WTC11 (cell line): ENCODE measurements around the gene HMX2. TPM values are rescaled to one million over a fixed set of nuclear protein-coding genes. Genes with fewer than 3 reads are reported as not detected.

Source experiments
- ATAC-seq: fragments of 200-7000 bp; cut with Tn5 transposase; 2 replicates; pipeline ENCODE4 v1.10.0; 2021; ENCODE audit warnings: mild to moderate bottlenecking, moderate library complexity
- CTCF ChIA-PET: fragments of 300-600 bp; sonication (Branson Sonifier 250); formaldehyde crosslinking; loops from one replicate; lab custom pipeline; 2021; ENCODE audit warnings: antibody characterized with exemption; lab: Charles Lee
- POLR2A ChIA-PET: fragments of 350-600 bp; sonication (Branson Sonifier 250); formaldehyde crosslinking; loops from one replicate; lab custom pipeline; 2021; ENCODE audit warnings: antibody characterized with exemption; lab: Charles Lee
- DNase-seq: peaks from one replicate; pipeline ENCODE4 v3.0.0; 2021; ENCODE audit warnings: low spot score
- H3K27ac Mint-ChIP-seq: 2 replicates; pipeline ENCODE4 v1.8.0; 2021; ENCODE audit warnings: mixed read lengths
- H3K27me3 Mint-ChIP-seq: 2 replicates; pipeline ENCODE4 v1.8.0; 2021; ENCODE audit warnings: low read depth, mild to moderate bottlenecking, moderate library complexity, mixed read lengths
- H3K36me3 Mint-ChIP-seq: 2 replicates; pipeline ENCODE4 v1.8.0; 2021; ENCODE audit warnings: mixed read lengths
- H3K4me1 Mint-ChIP-seq: 2 replicates; pipeline ENCODE4 v1.8.0; 2022; ENCODE audit warnings: mixed read lengths
- H3K4me3 Mint-ChIP-seq: 2 replicates; pipeline ENCODE4 v1.8.0; 2021; ENCODE audit warnings: mild to moderate bottlenecking, moderate library complexity, mixed read lengths
- H3K9me3 Mint-ChIP-seq: 2 replicates; pipeline ENCODE4 v1.8.0; 2021; ENCODE audit warnings: mixed read lengths
- ARID4B ChIP-seq: sonication (generic); formaldehyde crosslinking; IDR thresholded peaks from 2 replicates; pipeline ENCODE4 v1.8.0; 2023; ENCODE audit warnings: missing genetic modification reagents, mild to moderate bottlenecking, borderline replicate concordance
- CTCF ChIP-seq: fragments of 200-600 bp; IDR thresholded peaks from 2 replicates; pipeline ENCODE4 v1.8.0; 2022; ENCODE audit warnings: antibody characterized with exemption
- E2F4 ChIP-seq: sonication (generic); formaldehyde crosslinking; IDR thresholded peaks from 2 replicates; pipeline ENCODE4 v1.8.1; 2022; ENCODE audit warnings: low read depth, mild to moderate bottlenecking, moderate library complexity, missing genetic modification reagents, borderline replicate concordance
- EMX1 ChIP-seq: fragments of 250-450 bp; sonication (Bioruptor Pico); IDR thresholded peaks from 2 replicates; pipeline ENCODE4 v1.8.0; 2021; ENCODE audit warnings: mild to moderate bottlenecking
- FOXP4 ChIP-seq: sonication (generic); formaldehyde crosslinking; IDR thresholded peaks from 2 replicates; pipeline ENCODE4 v1.8.0; 2022; ENCODE audit warnings: mild to moderate bottlenecking, missing genetic modification reagents
- MAX ChIP-seq: sonication (generic); formaldehyde crosslinking; IDR thresholded peaks from 2 replicates; pipeline ENCODE4 v1.8.0; 2022; ENCODE audit warnings: mild to moderate bottlenecking, missing genetic modification reagents
- MXD4 ChIP-seq: fragments of 250-450 bp; sonication (Bioruptor Pico); IDR thresholded peaks from 2 replicates; pipeline ENCODE4 v1.8.0; 2021; ENCODE audit warnings: mild to moderate bottlenecking, moderate library complexity, borderline replicate concordance
- MYBL2 ChIP-seq: sonication (generic); formaldehyde crosslinking; IDR thresholded peaks from 2 replicates; pipeline ENCODE4 v1.8.1; 2023; ENCODE audit warnings: mild to moderate bottlenecking, moderate library complexity, missing genetic modification reagents
- NFYB ChIP-seq: sonication (generic); formaldehyde crosslinking; conservative IDR thresholded peaks from 2 replicates; pipeline ENCODE4 v1.8.0; 2022; ENCODE audit warnings: low read depth, missing genetic modification reagents
- NR2C2 ChIP-seq: sonication (generic); formaldehyde crosslinking; IDR thresholded peaks from 2 replicates; pipeline ENCODE4 v1.8.0; 2022; ENCODE audit warnings: mild to moderate bottlenecking, missing genetic modification reagents
- SP1 ChIP-seq: sonication (generic); formaldehyde crosslinking; conservative IDR thresholded peaks from 2 replicates; pipeline ENCODE4 v1.8.1; 2022; ENCODE audit warnings: missing genetic modification reagents
- TEAD4 ChIP-seq: sonication (generic); formaldehyde crosslinking; IDR thresholded peaks from 2 replicates; pipeline ENCODE4 v1.8.0; 2022; ENCODE audit warnings: mild to moderate bottlenecking, missing genetic modification reagents
- TP53 ChIP-seq: sonication (generic); formaldehyde crosslinking; IDR thresholded peaks from 2 replicates; pipeline ENCODE4 v1.8.1; 2023; ENCODE audit warnings: mild to moderate bottlenecking, missing genetic modification reagents
- USF1 ChIP-seq: sonication (generic); formaldehyde crosslinking; IDR thresholded peaks from 2 replicates; pipeline ENCODE4 v1.8.0; 2022; ENCODE audit warnings: mild to moderate bottlenecking, missing genetic modification reagents
- USF2 ChIP-seq: sonication (generic); formaldehyde crosslinking; IDR thresholded peaks from 2 replicates; pipeline ENCODE4 v1.8.1; 2023; ENCODE audit warnings: mild to moderate bottlenecking, missing genetic modification reagents, moderate library complexity
- ZBTB21 ChIP-seq: sonication (generic); formaldehyde crosslinking; IDR thresholded peaks from 2 replicates; pipeline ENCODE4 v1.8.1; 2023; ENCODE audit warnings: mild to moderate bottlenecking, missing genetic modification reagents, borderline replicate concordance
- ZNF263 ChIP-seq: sonication (generic); formaldehyde crosslinking; IDR thresholded peaks from 2 replicates; pipeline ENCODE4 v1.8.1; 2022; ENCODE audit warnings: low read depth, mild to moderate bottlenecking, moderate library complexity, missing genetic modification reagents
- ZNF512 ChIP-seq: sonication (generic); formaldehyde crosslinking; IDR thresholded peaks from 2 replicates; pipeline ENCODE4 v1.8.1; 2022; ENCODE audit warnings: missing genetic modification reagents, borderline replicate concordance
- total RNA-seq: library from RNA; stranded (reverse); gene quantifications from 3 replicates; pipeline ENCODE4 v1.2.3, GENCODE V29; 2021

HMX2 gene
- total RNA-seq, 1 experiment from 2014 or later = 0.59 TPM

GRCh38 chr10:123129618-123130271, 18.2 kb upstream of the HMX2 start:
- POLR2A ChIA-PET = no interaction called here

GRCh38 chr10:123132576-123133477, 15.1 kb upstream of the HMX2 start:
- H3K4me1 Mint-ChIP-seq = peaks cover 24% of the 10 kb centered on the region
- H3K36me3 Mint-ChIP-seq = no peaks in the 10 kb centered on the region
- ChIA-PET POLR2A (interaction anchor here (1.0 kb wide), 1 partner anchor 17 kb away, joined by 3 read pairs; no protein-coding TSS in a partner anchor), CTCF (interaction anchor here (0.9 to 2.9 kb wide), 17 partner anchors 10 to 426 kb away, joined by 3 to 36 read pairs (median 4); partner anchors contain the start of gene BUB3)
- H3K27me3 Mint-ChIP-seq = peaks cover 95% of the 10 kb centered on the region
- peak overlapping the region; percentile 75 for H3K4me3 Mint-ChIP-seq
- DNase-seq (peak; percentile 96), ATAC-seq (peak; percentile 54)
- H3K9me3 Mint-ChIP-seq = peaks cover 6% of the 10 kb centered on the region
- H3K27ac Mint-ChIP-seq = no peak overlapping the region
- TF ChIP-seq NFYB (CRISPR knock-in tag) (no peak), TP53 (CRISPR knock-in tag) (0 out of 2 replicates have a peak, but pooled peaks have one; percentile 21), MAX (CRISPR knock-in tag) (no peak), MXD4 (CRISPR knock-in tag) (no peak), SP1 (CRISPR knock-in tag) (no peak; the same call in 1 of the 2 replicates), CTCF (peak; percentile 90), USF1 (CRISPR knock-in tag) (no peak), FOXP4 (CRISPR knock-in tag) (no peak), ARID4B (CRISPR knock-in tag) (no peak), MYBL2 (CRISPR knock-in tag) (no peak), ZNF512 (CRISPR knock-in tag) (no peak), ZBTB21 (CRISPR knock-in tag) (no peak), TEAD4 (CRISPR knock-in tag) (no peak)

More at GRCh38 chr10:123129618-123130271, 18.2 kb upstream of the HMX2 start:
- ATAC-seq (no peak), DNase-seq (no peak)
- Mint-ChIP-seq H3K36me3 (no peaks in the 10 kb centered on the region), H3K4me1 (peaks cover 25% of the 10 kb centered on the region), H3K4me3 (no peak overlapping the region)
- CTCF ChIA-PET = interaction anchor here (1.0 kb wide), 1 partner anchor 86 kb away, joined by 5 read pairs; no protein-coding TSS in a partner anchor
- TF ChIP-seq ZNF263 (CRISPR knock-in tag) (no peak), EMX1 (CRISPR knock-in tag) (no peak), E2F4 (CRISPR knock-in tag) (no peak), USF2 (CRISPR knock-in tag) (no peak), NR2C2 (no peak)
- TF ChIP-seq, all 79 proteins: peak for 0
- Mint-ChIP-seq H3K27ac (no peak overlapping the region), H3K27me3 (peaks cover 88% of the 10 kb centered on the region), H3K9me3 (peaks cover 6% of the 10 kb centered on the region)
